Subcutaneous adipose tissue (tissue), 4 donors: ENCODE results near the gene CCDC88A. TPM values are rescaled to one million over a fixed set of nuclear protein-coding genes. Genes with fewer than 3 reads are reported as not detected.

Experiments used
- CTCF ChIP-seq: fragments of 450-650 bp; IDR thresholded peaks from one replicate; pipeline ENCODE4 v1.5.1; 2016; ENCODE audit warnings: low read depth, mild to moderate bottlenecking, control low read depth, antibody characterized with exemption, moderate library complexity
- total RNA-seq, 4 donors: library from RNA; depleted of rRNA; stranded (reverse); fragments of >200 nt; gene quantifications; one replicate each; pipeline ENCODE4 v1.1.0, GENCODE V29; 2016

CCDC88A gene
- total RNA-seq, 4 donors from 2014 or later: 55.2 to 269 (median 76.6) TPM

GRCh38 chr2:55451699-55452098 lies 32.0 kb upstream of the CCDC88A start:
- TF ChIP-seq CTCF: no peak

GRCh38 chr2:55441280-55441892 lies 21.7 kb upstream of the CCDC88A start:
- TF ChIP-seq CTCF: no peak

- no peak for TF ChIP-seq CTCF
Measured at GRCh38 chr2:55439101-55439397, 19.4 kb upstream of the CCDC88A start.

GRCh38 chr2:55438391-55439100 lies 18.9 kb upstream of the CCDC88A start:
- TF ChIP-seq CTCF: no peak

- TF ChIP-seq CTCF: no peak
Measured at GRCh38 chr2:55437515-55438390, 18.1 kb upstream of the CCDC88A start.

GRCh38 chr2:55431982-55432627 lies 12.4 kb upstream of the CCDC88A start:
- TF ChIP-seq CTCF: no peak
